GM19023 (cell line): ENCODE results near the gene PNMA6F.

Source experiments
- ATAC-seq: cut with Tn5 transposase; IDR thresholded peaks from one replicate; pipeline ENCODE4 v1.9.1; 2021; ENCODE audit warnings: mild to moderate bottlenecking, moderate library complexity; ENCODE audit not compliant: unreplicated experiment

PNMA6F gene

DNA sequence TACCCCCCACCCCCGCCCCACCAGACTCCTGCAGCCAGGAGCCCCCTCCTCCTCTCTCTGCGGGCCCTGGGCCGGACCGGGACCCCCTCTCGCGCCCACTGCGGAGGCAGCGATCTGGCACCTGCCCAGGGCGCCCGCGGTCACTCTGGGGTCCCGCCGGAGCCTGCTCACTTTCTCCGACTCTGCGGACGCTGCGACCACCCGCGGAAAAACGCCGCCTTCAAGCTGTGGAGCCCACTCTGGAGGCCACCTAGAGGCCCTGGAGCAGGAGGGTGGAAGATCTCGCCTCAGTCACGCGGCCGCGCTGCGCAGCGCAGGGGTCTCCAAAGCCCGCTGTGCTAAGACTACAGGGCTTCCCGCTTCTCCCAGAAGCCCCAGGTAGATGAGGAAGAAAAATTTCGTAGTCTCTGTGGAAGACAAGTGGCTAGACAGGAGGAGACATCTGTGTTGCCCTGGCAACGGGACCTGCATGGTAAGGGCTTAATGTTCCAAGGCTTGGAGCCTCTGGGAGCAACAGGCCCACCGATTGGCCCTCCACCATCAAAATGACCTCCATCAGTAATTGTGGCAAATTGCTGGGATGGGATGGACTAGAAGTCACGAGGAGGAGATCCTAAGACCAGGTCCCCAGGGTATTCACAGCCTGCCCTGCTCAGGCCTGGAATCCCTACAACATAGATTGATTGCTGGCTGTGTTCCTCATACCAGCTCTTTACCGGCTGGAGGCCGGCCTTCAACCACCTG lies at the start of gene PNMA6F:
PNMA6F (minus strand) TSS at position 387 of the 744 bp plus-strand sequence. CDS start 1,093 bp downstream, outside the sequence.
- ATAC-seq = no peak

DNA sequence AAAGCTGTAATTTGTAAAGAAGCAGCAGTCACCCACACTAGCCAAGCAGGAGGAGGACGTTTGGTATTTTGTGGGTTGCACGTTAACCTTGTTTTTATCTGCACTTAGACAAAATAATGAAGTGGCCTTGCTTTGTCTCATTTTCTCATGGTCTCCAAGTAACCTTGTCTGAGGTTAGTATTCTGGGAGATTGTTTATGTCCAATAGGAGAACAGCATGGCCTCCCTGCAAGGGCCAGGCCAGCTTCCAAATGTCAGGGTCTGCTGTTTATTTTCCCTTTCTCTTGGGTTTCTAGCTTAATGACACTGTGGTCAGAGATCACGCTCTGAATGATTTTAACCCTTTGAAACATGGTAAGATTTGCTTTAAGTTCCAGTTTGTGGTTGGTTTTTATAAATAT lies 49.7 kb upstream of the PNMA6F start:
- no peak for ATAC-seq

DNA sequence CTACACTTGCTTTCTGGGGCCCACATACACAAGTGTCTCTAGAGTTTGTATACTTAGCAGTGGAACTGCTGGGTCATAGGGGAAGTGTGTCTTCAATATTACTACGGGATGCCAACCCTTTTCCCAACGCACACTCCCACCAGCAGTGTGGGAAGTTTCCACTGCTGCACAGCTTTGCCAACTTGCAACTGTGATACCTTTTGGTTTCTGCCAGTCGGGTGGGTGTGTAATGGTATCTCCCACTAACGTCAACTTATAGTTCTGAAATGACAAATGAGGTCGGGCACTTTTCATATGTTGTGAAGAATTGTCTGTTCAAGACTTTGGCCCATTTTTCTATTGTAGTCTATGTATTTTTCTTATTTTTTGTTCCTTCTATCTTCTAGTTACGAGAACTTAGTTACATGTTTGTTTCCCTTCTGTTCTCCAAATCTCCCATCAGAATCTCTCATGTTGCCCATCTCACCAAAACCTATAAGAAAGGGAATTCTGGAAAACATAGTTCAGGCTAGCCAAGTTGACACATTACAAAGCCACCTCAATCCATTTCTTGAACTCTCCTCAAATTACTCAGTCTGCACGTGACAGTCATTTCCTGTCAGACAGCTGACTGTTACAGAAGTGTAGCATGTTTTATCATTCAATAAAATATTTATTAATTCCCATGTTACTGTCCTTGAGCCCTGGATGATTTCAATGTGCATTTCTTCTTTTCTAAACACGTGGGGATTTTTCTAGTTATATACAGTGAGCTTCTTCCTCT lies 48.9 kb upstream of the PNMA6F start:
- ATAC-seq = no peak

DNA sequence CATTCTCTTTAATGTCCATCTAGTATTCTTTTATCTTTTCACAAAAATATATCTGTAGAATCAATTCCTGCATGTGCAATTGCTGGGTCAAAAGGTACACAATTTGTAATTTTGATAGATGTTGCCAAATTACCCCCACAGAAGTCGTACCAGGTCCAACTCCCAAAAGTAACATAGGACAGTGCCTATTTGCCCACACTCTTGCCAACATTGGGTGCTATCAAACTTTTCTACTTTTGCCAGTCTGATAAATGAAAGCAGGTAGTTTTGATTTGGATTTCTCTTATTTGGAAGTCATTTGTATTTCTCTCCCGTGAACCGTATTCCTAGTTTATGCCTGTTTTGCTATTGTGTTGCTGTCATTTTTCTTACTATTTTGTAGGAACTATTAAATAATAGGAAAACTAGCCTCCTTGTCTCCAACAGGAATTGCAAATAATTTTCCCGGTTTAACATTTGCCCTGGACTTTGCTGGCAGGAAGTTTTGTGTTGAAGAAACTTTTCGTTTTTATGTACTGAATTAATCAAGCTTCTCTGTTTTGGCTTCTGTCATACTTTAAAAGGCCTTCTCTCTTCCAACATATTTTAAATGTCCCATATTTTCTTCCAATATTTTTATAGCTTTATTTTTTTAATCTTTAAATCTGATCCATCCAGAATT lies 45.4 kb upstream of the PNMA6F start:
- ATAC-seq = no peak

DNA sequence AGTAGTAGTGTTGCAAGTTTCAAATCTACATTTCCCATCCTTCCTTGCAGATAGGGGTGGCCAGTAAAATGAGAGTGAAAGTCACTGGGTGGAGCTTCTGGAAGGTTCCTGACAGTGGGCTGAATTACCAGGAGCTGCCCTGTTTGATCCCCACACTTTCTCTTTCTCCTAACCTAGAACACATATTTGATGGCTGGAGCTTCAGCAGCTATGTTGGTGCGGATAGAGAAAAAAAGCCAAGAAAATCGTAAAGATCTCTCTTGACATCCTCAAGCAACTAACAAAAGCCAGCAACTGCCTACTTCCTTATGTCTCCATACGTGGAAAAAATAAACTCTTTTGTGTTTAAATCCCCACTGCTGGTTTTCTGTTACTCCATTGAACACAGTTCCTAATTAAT lies 44.6 kb upstream of the PNMA6F start:
- ATAC-seq = no peak

DNA sequence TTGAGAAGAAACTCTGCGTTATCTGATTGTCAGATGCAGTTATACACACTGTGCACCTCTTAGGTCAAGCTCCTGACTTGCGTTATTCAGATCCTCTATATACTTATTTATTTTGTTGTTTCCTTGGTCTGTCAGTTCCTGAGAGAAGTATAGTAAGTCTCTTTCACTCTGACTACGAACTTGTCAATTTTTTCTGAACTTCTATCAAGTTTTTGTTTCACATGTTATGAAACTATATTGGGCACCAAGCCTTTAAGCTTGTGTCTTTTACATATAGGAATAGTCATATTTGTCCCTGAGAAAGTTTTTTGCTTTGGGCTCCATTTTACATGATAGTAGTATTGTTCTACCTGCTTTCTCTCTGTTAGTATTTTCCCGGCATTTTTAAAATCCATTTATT lies 44.1 kb upstream of the PNMA6F start:
- no peak for ATAC-seq

DNA sequence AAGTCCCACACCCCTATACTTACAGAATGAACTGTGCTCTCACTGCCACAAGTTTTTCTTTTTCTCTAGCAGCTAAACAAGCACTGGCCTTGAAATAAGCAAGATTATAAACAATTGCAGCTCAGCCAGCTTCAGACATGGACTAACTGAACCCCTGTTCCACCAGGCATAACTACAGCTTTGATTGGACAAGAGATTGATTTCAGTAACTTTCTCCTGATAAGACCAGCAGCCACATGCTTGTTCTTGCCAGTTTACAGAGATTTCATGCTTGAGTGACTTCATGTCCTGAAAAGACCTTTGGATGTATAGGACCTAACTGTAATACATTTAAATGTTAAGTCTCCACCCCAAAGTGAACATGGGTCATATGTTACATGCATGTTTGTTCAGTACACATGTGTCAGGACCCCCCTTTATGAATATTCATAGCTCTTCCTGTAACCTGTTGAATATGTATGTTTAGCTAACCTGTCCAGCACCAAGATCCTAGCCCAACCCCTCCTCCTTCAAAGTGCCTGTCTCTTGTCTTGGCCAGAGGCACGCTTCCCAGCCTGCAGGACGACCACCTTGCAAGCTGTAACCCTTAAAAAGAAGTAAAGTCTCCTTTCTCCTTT lies 40.3 kb upstream of the PNMA6F start:
- no peak for ATAC-seq

DNA sequence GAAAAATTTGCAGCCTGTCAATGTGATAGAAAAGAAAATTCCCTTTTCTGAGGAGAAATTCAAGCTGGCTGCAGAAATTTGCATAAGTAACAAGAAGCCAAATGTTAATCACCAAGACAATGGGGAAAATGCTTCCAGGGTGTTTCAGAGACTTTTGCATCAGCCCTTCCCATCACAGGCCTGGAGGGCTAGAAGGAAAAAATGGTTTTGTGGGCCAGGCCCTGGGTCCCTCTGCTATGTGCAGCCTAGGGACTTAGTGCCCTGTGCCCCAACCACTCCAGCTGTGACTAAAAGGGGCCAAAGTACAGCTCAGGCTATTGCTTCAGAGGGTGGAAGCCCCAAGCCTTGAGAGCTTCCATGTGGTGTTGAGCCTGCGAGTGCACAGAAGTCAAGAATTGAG lies 36.3 kb upstream of the PNMA6F start:
- no peak for ATAC-seq

DNA sequence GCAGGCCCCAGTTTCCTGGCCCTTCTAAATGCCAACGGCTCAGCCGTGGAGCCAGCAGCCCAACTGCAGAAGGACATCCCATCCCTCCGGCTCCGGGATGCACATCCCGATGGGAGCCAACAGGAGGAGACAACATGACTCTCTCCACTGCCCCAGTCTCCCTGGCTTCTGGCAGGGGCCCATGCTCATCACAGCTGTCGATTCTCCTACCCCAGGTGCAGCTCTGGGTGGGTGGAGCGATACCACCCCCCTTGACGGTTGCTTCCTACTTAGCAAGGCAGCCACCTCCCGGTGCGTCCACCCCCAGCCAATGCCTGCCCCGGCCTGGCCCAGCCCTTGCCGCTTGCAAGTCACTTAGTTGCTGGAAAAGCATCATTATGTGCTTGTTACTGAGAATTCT lies 31.8 kb upstream of the PNMA6F start:
- no peak for ATAC-seq

DNA sequence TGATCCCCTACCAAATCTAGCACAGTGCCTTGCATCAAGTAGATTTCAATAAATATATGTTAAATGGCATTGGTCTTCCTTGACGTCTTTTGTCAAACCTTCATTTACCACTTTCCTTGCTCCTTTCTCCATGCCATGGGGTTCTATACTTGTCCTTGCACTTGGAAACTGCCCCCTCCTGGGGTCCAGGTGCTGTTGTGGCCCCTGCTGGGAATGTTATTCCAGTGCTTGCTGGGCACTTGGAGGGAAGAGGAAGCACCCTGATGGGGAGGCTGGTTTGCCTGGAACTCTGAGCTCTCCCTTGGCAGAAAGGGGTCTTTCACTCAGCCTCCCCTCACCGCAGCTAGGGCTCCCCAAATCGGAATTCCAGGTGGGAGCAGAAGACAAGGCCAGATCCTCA lies 31.3 kb upstream of the PNMA6F start:
- no peak for ATAC-seq

DNA sequence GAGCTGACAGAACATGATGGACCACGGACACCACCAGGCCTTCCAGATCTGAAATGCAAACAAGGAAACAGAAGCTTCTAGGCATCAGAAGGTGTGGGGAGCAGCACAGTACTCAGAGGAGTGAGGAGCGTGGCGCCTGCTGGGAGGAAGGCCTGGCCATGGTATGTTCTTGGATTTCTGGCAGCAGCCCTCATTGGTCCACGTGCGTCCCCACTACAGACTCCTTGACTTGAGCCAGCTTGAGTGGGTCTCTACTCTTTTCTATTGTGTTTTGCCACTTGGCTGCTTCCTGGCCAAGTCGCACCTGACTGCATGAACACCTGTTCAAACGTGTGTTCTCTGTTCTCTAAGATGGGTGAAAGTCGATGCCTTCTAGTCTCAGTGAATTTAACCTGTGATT lies 30.4 kb upstream of the PNMA6F start:
- no peak for ATAC-seq

DNA sequence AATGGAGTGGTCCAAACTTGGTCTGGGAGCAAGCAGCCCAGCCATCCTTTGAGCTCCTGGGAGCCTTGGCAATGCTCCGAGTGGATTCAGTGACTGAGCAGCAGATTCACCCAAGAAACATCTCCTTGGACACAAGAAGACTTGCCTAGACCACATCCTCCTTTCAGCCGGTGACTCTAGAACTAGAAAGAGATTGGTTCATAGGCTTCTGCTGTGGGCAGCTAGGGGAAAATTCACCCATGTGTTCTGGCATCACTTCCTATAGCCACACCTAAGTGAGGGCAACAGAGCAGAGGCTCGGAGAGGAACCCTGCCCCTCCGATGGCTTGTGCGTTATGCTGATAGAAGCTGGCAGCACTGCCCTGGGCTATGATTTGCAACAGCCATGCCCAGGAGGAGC lies 28.4 kb upstream of the PNMA6F start:
- no peak for ATAC-seq

DNA sequence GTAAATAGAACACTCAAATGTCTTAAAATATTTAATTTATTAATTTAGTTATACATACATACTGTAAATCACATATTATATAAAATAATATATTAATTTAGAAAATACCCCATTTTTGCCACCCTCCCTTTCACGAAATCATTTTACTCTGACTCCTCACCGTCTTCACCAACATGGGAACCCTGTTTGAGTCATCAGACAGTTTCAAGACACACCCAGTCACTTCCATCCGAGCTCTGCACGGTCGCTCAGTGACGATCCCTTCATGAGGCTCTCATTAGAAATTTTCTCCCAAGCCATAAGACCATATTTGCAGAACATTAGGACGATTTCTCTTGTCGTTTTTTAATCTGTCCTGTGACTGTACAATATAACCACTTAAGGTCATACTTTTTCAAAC lies 26.9 kb upstream of the PNMA6F start:
- no peak for ATAC-seq

DNA sequence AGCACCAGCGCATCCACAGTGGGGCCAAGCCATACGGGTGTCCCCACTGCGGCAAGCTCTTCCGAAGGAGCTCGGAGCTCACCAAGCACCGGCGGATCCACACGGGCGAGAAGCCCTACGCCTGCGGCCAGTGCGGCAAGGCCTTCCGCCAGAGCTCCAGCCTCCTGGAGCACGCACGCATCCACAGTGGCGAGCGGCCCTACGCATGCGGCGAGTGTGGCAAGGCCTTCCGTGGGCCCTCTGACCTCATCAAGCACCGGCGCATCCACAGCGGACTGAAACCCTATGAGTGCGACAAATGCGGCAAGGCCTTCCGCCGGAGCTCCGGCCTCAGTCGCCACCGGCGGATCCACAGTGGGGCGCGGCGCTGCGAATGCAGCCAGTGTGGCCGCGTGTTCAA lies 26.0 kb upstream of the PNMA6F start:
- ATAC-seq = no peak

DNA sequence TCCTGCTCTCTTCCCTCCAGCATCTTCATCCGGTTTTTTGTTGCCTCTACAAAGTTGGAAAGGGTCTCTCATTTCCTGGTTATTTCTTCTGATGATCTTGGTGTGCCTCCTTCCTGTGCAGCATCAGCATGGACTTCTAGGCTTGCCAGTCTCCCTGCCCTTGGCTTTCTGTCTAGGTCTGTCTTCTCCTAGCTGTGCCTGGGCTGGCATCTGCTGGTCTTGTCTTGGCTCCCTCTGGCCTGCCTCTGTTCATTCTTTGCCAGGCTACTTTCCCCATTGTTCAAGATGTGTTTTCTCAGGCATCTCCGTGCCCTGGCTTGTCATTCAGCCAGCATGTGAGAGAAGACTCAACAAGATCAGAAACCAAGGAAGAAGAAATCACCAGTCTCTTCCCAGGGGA lies 22.1 kb upstream of the PNMA6F start:
- no peak for ATAC-seq

DNA sequence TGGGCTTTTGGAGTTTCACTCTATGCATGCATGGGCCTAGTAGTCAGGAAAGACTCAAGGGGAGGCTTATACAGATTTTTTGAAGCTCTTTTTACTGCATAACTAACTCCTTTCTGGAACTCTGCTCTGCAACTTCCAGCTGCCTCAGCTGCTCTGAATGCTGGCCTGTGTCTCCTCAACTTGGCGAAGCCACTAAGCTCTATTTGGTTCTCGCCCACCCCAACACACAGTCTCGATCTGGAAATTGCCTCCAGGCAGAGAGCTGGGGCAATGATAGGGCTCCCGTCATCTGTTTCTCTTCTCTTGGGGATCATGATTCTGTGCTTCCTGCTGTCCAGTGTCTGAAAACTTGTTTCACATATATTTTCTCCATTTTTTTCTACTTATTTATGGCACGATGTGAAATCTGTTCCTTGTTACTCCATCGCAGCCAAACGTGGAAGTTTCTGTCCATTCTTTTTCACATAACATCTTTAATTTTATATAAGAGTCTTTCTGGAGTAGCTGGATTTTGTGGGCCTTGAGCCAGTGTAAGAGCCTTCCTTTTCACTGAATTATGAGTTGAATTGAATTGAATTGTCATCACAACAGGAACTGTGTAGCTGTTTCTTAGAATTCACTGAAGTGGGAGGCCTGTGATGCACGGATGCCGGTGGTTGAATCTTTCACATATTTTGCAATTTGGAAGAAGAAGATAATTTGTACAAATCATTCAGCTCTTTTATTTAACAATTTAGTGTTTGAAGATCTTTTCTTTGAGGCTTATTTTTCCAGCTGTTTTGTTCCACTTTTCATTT lies 21.4 kb upstream of the PNMA6F start:
- no peak for ATAC-seq

DNA sequence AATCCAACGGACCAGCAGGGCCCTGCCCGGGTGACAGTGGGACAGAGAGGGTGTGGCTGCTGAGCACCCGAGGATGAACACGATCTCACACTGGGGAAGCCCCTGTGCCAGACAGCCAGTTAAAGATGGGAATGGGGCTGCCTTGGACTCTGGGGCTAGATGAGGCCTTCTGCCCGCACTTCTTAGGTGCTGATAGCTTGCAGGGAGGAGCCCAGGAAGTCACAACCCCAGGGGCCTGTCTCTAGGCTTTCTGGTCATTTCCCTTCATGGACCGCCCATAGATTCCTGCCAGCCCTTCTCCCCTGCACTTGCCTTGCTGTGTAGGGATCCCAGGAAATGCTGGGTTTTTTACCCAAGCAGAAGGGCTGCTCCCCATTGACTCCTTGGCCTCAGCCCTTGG lies 18.5 kb upstream of the PNMA6F start:
- ATAC-seq = no peak

DNA sequence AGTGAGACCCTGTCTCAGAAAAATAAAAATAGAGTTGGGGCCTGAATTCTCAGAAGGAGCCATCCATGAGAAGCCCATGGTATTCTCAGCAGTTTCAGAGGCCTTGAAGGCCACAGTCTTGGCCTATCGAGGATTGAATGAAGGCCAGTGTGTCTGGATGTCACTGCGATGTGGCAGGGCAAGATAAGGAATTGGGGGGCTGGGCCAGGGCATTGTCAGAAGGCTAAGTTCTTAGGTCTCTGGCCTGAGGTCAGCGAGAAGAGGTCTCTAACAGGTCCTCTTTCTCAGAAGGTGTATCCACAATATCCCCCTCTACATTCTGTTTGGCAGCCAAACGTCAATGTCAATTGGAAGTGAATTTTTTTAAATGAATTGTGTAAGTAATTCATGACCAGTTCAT lies 18.1 kb upstream of the PNMA6F start:
- ATAC-seq = no peak

DNA sequence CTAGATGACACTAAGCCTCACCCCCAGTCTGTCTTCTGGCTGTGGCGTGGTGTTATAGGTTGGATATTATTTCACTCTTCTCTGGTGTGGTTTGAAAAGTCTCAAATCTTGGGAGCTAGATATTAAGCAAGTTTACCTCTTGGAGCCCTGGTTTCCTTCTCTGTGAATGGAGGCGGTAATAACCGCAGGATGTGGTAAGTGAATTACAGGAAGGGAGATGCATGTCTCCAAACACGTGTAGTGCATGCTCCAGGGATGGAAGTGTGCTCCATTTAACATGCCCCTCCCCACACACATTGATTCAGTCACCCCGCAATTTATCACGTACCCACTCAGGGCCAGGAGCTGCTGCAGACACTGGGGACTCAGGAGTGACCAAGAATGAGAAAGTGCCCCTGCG lies 17.3 kb upstream of the PNMA6F start:
- no peak for ATAC-seq

DNA sequence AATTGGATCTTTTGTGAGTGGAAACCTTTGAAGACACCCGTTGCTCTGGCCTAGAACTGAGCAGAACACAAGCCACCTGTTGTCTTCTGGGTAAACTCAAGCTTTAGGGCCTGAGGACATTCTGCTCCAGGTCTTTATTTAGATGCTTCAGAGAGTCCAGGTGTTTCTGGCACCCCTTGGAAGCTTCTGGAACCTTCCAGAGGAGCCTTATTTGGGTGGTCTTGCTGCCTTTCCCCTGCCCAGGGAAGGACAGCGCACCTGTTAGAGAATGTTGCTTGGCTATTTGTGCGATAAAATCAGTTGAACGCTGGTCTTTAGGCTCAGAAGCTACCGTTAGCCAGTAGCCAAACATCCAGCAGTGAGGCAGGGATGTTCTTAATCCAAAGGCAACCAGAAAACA lies 15.4 kb upstream of the PNMA6F start:
- ATAC-seq = no peak
